Activated T-cell treated with anti-CD3 and anti-CD28 coated beads, Interleukin-2, amount 50 U/mL, for 72 hours (primary cell): ENCODE data around the gene NCF1. TPM values are rescaled to one million over a fixed set of nuclear protein-coding genes. Genes with fewer than 3 reads are reported as not detected.
"Not testable (repeated sequence)": the region's sequence is repeated elsewhere in the genome, so short reads cannot be mapped to it uniquely, and the experiment has no call there.

Source experiments
- ATAC-seq, 2 donors: fragments of 150-1000 bp; cut with Tn5 transposase; replicated peaks in 1 of 2; 2 replicates each; pipeline ENCODE4 v1.10.0; 2021; ENCODE audit warnings: moderate library complexity in 2 of 2, mild to moderate bottlenecking in 1 of 2
- DNase-seq, 2 donors: peaks; one replicate each; pipeline ENCODE4 v3.0.0; 2021 to 2022; ENCODE audit warnings: mixed read lengths in 1 of 2
- H3K27ac Mint-ChIP-seq: one replicate; pipeline ENCODE4 v1.8.0; 2022; ENCODE audit warnings: mild to moderate bottlenecking, moderate library complexity, mixed read lengths
- H3K27me3 Mint-ChIP-seq: one replicate; pipeline ENCODE4 v1.8.0; 2022; ENCODE audit warnings: low read depth, mixed read lengths
- H3K36me3 Mint-ChIP-seq, 2 donors: one replicate each; pipeline ENCODE4 v1.8.0; 2022; ENCODE audit warnings: mixed read lengths in 2 of 2, mild to moderate bottlenecking in 1 of 2; ENCODE audit not compliant: insufficient read depth in 2 of 2
- H3K4me1 Mint-ChIP-seq: one replicate; pipeline ENCODE4 v1.8.0; 2022; ENCODE audit warnings: low read depth, mixed read lengths
- H3K4me3 Mint-ChIP-seq, 2 donors: one replicate each; pipeline ENCODE4 v1.8.0; 2022; ENCODE audit warnings: mild to moderate bottlenecking in 2 of 2, mixed read lengths in 2 of 2, moderate library complexity in 2 of 2
- H3K9me3 Mint-ChIP-seq, 2 donors: one replicate each; pipeline ENCODE4 v1.8.0; 2022; ENCODE audit warnings: mixed read lengths in 2 of 2
- total RNA-seq, 2 donors: library from RNA; stranded (reverse); gene quantifications; one replicate each; pipeline ENCODE4 v1.2.3, GENCODE V29; 2022

The NCF1 gene
- total RNA-seq, 2 donors from 2014 or later: 1.8 to 3.8 TPM

DNA sequence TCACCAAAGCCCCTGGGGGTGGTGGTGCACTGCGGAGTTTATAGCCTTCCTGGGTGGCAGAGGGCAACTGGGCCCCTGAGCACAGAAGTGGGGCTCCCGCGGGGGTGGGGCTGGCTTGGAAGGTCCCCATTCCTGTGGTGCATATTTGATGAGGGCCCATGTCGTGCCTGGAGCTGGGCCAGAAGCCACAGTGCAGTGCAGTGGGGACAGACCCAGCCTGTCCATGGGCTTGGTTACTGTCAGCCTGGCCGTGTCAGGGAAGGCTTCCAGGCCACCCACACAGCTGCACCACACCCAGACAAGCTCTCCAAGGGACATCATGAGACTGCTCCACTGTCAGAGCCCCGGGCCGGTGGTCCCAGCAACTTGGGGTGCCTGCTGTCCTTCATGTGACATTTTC lies 7.3 kb upstream of the NCF1 start:
- H3K27ac Mint-ChIP-seq, H3K9me3 Mint-ChIP-seq, H3K36me3 Mint-ChIP-seq, H3K4me1 Mint-ChIP-seq, DNase-seq, H3K4me3 Mint-ChIP-seq, H3K27me3 Mint-ChIP-seq: not testable (repeated sequence)
- peak in 1 of 2 donors; percentile 14 for ATAC-seq

DNA sequence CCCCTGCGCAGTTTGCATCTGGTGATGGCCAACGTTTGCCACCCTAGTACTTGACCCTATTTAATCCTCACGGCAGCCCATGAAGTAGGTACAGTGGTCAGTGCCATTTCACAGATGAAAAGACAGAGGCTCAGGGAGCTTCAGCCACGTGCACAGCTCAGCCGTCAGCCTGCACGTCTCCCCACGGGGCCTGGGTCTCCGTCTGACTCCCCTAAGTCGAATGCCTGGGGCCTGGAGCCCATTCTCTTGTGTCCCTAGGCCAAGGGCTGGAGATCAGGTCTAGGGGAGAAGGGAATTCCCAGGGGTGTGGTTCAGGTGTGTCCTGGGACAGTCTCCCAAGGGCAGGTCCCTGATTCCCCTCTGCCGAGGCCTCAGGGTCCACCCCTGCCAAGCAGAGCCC lies 6.8 kb upstream of the NCF1 start:
- DNase-seq, H3K36me3 Mint-ChIP-seq, H3K27me3 Mint-ChIP-seq: not testable (repeated sequence)

DNA sequence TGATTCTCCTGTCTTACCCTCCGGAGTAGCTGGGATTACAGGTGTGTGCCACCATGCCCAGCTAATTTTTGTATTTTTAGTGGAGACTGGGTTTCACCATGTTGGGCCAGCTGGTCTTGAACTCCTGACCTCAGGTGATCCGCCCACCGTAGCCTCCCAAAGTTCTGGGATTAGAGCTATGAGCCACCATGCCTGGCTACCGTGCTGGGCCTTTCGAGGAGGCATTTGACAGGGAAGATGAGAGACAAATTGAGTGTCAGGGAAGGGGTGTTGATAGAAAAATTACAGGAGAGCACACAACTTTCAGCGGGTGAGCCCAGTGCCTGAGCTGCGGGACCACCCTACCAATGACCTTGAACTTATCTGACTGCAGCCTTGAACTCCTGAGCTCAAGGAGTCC lies 3.7 kb upstream of the NCF1 start:
- H3K27ac Mint-ChIP-seq, H3K4me3 Mint-ChIP-seq, H3K4me1 Mint-ChIP-seq, H3K9me3 Mint-ChIP-seq, H3K36me3 Mint-ChIP-seq, DNase-seq, ATAC-seq, H3K27me3 Mint-ChIP-seq: not testable (repeated sequence)

More for the DNA sequence above, 6.8 kb upstream of the NCF1 start:
- not testable (repeated sequence) for H3K9me3 Mint-ChIP-seq, H3K4me3 Mint-ChIP-seq, ATAC-seq, H3K4me1 Mint-ChIP-seq, H3K27ac Mint-ChIP-seq

DNA sequence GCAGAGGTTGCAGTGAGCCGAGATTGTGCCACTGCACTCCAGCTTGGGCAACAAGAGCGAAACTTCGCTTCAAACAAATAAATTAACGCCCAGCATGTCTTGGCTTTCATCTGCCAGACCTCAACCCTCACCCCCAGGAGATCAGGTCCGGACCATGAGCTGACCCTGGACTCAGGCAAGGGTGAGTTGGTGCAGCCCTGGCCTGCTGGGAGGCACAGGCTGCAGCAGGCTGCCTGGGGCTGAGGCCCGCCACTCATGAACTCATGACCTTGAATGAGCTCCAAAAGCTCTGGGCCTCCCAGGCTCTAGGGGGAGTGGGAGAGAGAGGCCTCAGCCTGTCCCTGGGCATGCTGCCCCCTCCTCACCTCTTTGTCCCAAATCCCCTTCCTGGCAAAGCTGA lies 1.7 kb upstream of the NCF1 start:
- ATAC-seq, H3K27ac Mint-ChIP-seq, DNase-seq, H3K4me3 Mint-ChIP-seq, H3K27me3 Mint-ChIP-seq, H3K36me3 Mint-ChIP-seq, H3K4me1 Mint-ChIP-seq, H3K9me3 Mint-ChIP-seq: not testable (repeated sequence)

DNA sequence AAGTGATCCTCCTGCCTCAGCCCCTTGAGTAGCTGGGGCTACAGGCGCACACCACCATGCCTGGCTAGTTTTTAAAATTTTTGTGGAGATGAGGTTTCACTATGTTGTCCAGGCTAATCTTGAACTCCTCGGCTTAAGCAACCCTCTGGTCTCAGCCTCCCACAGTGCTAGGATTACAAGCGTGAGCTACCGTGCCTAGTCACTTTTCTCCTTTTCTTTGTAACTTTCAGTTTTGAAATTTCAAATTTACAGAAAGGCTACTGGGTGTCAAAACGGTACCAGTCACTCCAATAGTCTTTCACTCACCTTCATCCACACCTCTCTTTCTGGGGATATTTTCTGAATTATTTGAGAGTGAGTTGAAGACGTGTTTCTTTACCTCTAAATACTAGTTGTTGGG lies 1.3 kb downstream of the NCF1 start:
- H3K4me3 Mint-ChIP-seq, H3K4me1 Mint-ChIP-seq, H3K9me3 Mint-ChIP-seq, H3K27ac Mint-ChIP-seq, H3K36me3 Mint-ChIP-seq, DNase-seq, H3K27me3 Mint-ChIP-seq: not testable (repeated sequence)
- ATAC-seq: peak; percentile 79 to 90

DNA sequence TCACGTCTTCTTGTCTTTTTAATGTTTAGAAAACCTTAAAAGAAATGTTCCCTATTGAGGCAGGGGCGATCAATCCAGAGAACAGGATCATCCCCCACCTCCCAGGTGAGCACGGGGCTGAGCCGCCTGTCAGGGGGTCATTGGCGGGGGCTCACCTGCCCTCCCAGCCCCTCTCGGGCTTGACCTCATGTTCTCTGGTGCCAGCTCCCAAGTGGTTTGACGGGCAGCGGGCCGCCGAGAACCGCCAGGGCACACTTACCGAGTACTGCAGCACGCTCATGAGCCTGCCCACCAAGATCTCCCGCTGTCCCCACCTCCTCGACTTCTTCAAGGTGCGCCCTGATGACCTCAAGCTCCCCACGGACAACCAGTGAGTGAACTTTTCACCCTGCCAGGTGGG lies 5.2 kb downstream of the NCF1 start:
- not testable (repeated sequence) for H3K27ac Mint-ChIP-seq, ATAC-seq, H3K4me1 Mint-ChIP-seq, H3K27me3 Mint-ChIP-seq, H3K36me3 Mint-ChIP-seq, H3K9me3 Mint-ChIP-seq, H3K4me3 Mint-ChIP-seq, DNase-seq

DNA sequence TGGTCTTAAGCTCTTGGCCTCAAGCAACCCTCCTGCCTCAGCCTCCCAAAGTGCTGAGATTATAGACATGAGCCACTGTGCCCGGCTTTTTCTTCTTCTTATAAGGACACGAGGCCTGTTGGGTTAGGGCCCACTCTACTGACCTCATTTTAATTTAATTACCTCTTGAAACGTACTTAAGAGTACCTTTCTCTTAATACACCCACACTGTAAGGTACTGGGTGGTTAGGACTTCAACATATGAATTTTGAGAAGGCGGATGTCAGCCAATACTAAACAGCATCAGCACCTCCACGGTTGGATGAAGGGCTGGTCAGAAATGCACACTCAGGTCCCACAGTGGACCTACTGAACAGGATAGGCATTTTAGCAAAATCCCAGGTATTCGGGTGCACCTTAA lies 7.9 kb downstream of the NCF1 start:
- not testable (repeated sequence) for DNase-seq, H3K4me3 Mint-ChIP-seq, H3K4me1 Mint-ChIP-seq, H3K9me3 Mint-ChIP-seq, ATAC-seq, H3K36me3 Mint-ChIP-seq, H3K27ac Mint-ChIP-seq, H3K27me3 Mint-ChIP-seq

DNA sequence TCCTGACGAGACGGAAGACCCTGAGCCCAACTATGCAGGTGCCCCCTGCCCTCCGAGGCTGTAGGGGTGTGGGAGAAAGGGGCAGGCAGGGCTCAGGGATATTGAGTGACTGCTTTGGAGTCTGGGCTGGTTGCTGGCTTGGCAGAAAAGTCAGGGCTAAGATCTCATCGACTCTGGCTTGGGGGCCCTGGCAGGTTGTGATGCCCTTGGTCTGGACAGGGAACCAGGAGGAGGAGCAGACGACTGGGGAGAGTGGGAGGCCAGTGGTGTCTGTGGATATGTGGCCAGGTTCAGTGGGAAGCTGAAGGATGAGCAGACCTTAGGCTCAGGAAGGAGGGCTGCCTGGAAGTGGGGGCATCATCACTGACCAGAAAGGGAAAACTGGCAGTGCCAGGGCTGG lies 9.8 kb downstream of the NCF1 start:
- H3K27me3 Mint-ChIP-seq, H3K4me1 Mint-ChIP-seq, H3K4me3 Mint-ChIP-seq, H3K9me3 Mint-ChIP-seq, ATAC-seq, DNase-seq, H3K27ac Mint-ChIP-seq, H3K36me3 Mint-ChIP-seq: not testable (repeated sequence)

DNA sequence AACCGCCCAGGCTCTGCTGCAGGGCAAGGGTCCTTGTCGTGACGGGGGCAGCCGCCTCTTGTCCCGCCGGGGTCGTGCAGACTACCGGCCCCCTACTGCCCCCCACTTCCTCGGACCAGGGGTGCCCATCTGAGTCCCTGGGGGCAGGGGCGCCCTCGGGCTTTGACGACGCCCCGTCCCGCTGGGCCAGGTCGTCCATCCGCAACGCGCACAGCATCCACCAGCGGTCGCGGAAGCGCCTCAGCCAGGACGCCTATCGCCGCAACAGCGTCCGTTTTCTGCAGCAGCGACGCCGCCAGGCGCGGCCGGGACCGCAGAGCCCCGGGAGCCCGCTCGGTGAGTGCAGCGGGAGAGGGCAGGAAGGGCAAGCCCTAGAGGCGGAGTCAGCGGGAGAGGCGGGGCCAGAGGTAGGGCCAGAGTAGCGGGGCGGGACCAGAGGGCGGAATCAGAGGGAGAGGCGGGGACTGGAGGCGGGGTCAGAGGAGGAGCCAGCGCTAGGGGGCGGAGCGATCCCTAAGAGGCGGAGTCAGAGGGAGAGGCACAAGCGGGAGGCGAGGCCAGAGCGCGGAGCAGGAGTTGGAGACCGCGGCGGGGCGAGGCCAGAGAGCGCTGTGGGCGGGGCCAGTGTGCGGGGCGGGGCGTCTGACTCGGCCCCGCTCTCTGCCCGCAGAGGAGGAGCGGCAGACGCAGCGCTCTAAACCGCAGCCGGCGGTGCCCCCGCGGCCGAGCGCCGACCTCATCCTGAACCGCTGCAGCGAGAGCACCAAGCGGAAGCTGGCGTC lies 14.7 kb downstream of the NCF1 start:
- not testable (repeated sequence) for H3K36me3 Mint-ChIP-seq, H3K9me3 Mint-ChIP-seq, H3K4me1 Mint-ChIP-seq, H3K27ac Mint-ChIP-seq, H3K27me3 Mint-ChIP-seq
- H3K4me3 Mint-ChIP-seq: peak overlapping the region; percentile 22 to 40
- peak; percentile 97 to 98 for DNase-seq
- peak; percentile 95 to 96 for ATAC-seq

DNA sequence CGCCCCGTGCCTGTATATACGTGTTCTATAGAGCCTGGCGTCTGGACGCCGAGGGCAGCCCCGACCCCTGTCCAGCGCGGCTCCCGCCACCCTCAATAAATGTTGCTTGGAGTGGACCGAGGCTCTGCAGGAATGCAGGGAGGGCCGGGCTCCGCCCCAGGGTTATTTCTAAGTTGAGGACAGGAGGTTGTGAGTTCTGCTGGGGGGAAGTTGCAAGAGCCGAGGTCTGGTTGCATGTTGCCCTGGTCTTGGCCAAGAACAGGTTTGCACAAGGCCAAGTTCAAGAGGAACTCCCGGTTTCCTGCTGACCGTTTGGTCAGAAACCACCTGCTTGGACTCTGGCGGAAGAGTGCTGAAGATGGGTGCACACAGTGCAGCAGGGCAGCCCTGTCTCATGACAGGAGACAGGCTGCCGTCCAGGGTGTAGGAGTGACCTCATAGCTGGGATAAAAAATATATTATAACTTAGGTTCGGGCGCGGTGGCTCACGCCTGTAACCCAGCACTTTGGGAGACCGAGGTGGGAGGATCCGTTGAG lies 15.5 kb downstream of the NCF1 start:
- H3K36me3 Mint-ChIP-seq, H3K9me3 Mint-ChIP-seq, H3K27me3 Mint-ChIP-seq, ATAC-seq, H3K4me1 Mint-ChIP-seq, H3K27ac Mint-ChIP-seq, H3K4me3 Mint-ChIP-seq, DNase-seq: not testable (repeated sequence)

DNA sequence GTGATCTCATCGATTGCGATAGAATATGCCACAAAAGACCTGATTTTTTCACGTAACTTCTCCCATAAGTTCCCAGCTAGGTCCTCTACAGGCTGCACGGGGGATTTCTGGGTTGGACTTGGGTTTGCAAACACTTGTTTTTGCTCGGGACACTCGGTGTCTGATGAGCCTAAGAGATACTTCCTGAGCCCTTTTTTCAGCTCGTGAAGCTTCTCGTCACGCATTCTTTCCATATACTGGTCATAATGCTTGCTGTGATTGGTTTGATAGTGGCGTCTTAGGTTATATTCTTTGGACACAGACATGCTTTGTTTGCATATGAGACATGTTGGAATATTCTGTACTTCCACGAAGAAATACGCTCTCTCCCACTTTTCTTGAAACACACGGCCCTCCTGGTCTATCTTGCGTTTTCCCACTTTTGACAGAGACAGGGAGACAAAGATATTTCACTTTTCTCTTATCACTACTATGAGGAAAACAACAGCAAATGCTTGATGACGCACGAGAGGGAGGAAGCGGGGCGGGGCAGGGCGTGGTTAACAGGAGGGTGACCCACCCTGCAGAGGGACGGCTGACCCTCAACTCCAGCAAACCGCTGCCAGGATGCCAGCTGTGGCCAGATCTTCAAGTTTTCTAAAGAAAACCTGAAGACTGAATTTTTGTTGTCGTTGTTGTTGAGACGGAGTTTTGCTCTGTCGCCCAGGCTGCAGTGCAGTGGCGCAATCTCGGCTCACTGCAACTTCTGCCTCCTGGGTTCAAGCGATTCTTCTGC lies 24.2 kb downstream of the NCF1 start:
- DNase-seq, H3K9me3 Mint-ChIP-seq, H3K36me3 Mint-ChIP-seq, H3K27ac Mint-ChIP-seq, H3K4me3 Mint-ChIP-seq, H3K4me1 Mint-ChIP-seq, H3K27me3 Mint-ChIP-seq: not testable (repeated sequence)
- ATAC-seq: peak; percentile 19 to 24

DNA sequence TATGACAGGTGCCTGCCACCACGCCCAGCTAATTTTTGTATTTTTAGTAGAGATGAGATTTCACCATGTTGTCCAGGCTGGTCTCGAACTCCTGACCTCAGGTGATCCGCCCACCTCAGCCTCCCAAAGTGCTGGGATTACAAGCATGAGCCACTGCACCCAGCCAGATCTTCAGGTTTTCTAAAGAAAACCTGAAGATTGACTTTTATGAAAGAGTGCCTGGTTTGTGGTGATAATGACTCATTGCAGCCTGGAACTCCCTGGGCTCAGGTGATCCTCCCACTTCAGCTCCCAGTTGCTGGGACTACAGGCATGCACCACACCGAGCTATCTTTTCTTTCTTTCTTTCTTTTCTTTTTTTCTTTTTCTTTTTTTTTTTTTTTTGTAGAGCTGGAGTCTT lies 24.8 kb downstream of the NCF1 start:
- not testable (repeated sequence) for H3K9me3 Mint-ChIP-seq, H3K4me1 Mint-ChIP-seq, H3K36me3 Mint-ChIP-seq, H3K27ac Mint-ChIP-seq, H3K27me3 Mint-ChIP-seq, H3K4me3 Mint-ChIP-seq
- peak; percentile 59 to 72 for ATAC-seq
- peak; percentile 9 to 29 for DNase-seq

DNA sequence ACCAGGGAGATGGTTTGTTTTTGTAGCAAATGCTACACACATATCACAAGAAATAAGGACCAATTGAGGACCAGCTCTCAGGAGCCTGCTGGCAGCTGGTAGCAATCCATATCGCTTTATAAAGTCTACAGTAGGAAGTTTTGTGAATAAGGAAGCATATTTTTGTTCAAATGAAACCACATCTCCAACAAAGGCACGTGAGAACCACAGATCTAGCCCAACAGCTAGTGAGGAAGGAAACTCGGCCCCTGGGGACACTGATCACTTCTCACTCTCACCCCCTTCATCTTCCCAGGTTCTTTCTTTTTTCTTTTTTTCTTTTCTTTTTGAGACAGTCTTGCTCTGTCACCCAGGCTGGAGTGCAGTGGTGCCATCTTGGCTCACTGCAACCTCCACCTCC lies 42.1 kb downstream of the NCF1 start:
- H3K27ac Mint-ChIP-seq, ATAC-seq, H3K4me3 Mint-ChIP-seq, DNase-seq, H3K27me3 Mint-ChIP-seq, H3K36me3 Mint-ChIP-seq, H3K4me1 Mint-ChIP-seq, H3K9me3 Mint-ChIP-seq: not testable (repeated sequence)
